Measurements from ENCODE around the gene STK11IP.

GRCh38 chr2:219574484-219575311 lies 23.0 kb upstream of the STK11IP start:
- TF ChIP-seq POLR2AphosphoS5 (IDR thresholded peaks at IDR 0.05; ENCODE audit: low read depth, low read length) (no peak), REST (IDR thresholded peaks at IDR 0.05; ENCODE audit: insufficient read depth in 1 of 2, low read depth in 2 of 2, low read length in 2 of 2) (no peak)

Measured in PFSK-1 (cell line).